ENCODE results near the gene EPB41L4A.

- TF ChIP-seq CTCF (IDR thresholded peaks at IDR 0.05) (no peak), POLR2A (IDR thresholded peaks at IDR 0.05) (no peak)
Observed at GRCh38 chr5:112267231-112267630, 151.8 kb downstream of the EPB41L4A start.

Data from ovary (tissue), 3 donors.